Endothelial cell of umbilical vein (primary cell): ENCODE measurements around the gene SERPINA3.

Experiments
- CTCF ChIP-seq, 2 donors: IDR thresholded peaks; 1 replicate in 1 of 2; 2 replicates in 1 of 2; pipeline ENCODE4 v1.5.1; 2011; ENCODE audit warnings: low read length in 2 of 2, mild to moderate bottlenecking in 2 of 2, moderate library complexity in 2 of 2, control low read depth in 1 of 2, inconsistent platforms in 1 of 2, low read depth in 1 of 2; ENCODE audit not compliant: insufficient read depth in 1 of 2; ENCODE audit errors: extremely low read depth in 1 of 2
- POLR2A ChIP-seq: IDR thresholded peaks from 2 replicates; pipeline ENCODE4 v1.6.1; 2012; ENCODE audit warnings: low read depth, mild to moderate bottlenecking, control low read depth, low read length

- no peak for TF ChIP-seq POLR2A
- no peak for TF ChIP-seq CTCF (IDR thresholded peaks at IDR 0.05; ENCODE audit: extremely low read depth in 1 of 2, insufficient read depth in 1 of 2, low read depth in 1 of 2, low read length in 2 of 2)
Measured at GRCh38 chr14:94620597-94620996, 8.4 kb downstream of the SERPINA3 start.
